K562 (cell line): Measurements from ENCODE around the gene HOXB1. TPM values are rescaled to one million over a fixed set of nuclear protein-coding genes. Genes with fewer than 3 reads are reported as not detected.
A peak's percentile ranks its signal among the peaks of the same experiment; 100 is the strongest.

Experiments used
- CEBPG ChIP-seq, 3 experiments: fragments of 200-800 bp in 1 of 3; sonication (Bioruptor generic) in 1 of 3; sonication (generic) in 1 of 3; formaldehyde crosslinking in 1 of 3; IDR thresholded peaks in 2 of 3; conservative IDR thresholded peaks in 1 of 3; 2 replicates each; pipeline versions ENCODE4 v1.6.1 to v1.8.0; 2016 to 2022; ENCODE audit warnings: missing compliant biosample characterization in 2 of 3, missing genetic modification characterization in 2 of 3, mild to moderate bottlenecking in 1 of 3, missing genetic modification reagents in 1 of 3
- ETS2 ChIP-seq: IDR thresholded peaks from 2 replicates; pipeline ENCODE4 v1.6.1; 2016; ENCODE audit warnings: borderline replicate concordance, missing genetic modification characterization, mild to moderate bottlenecking, moderate library complexity, missing compliant biosample characterization; ENCODE audit not compliant: poor library complexity, severe bottlenecking
- ETV5 ChIP-seq: sonication (generic); formaldehyde crosslinking; IDR thresholded peaks from 2 replicates; pipeline ENCODE4 v1.4.0; 2020; ENCODE audit warnings: low read depth, mild to moderate bottlenecking, missing genetic modification reagents
- FOS ChIP-seq: IDR thresholded peaks from 3 replicates; pipeline ENCODE4 v1.6.1; 2011; ENCODE audit not compliant: insufficient read length; ENCODE audit errors: extremely low read depth
- HBP1 ChIP-seq: fragments of 450-650 bp; formaldehyde crosslinking; IDR thresholded peaks from 2 replicates; pipeline ENCODE4 v1.4.0; 2022; ENCODE audit warnings: missing genetic modification characterization
- ILK ChIP-seq: fragments of 450-650 bp; IDR thresholded peaks from 2 replicates; pipeline ENCODE4 v1.6.1; 2016; ENCODE audit warnings: missing genetic modification characterization, low read depth, mild to moderate bottlenecking, missing compliant biosample characterization, moderate library complexity, borderline replicate concordance
- JUND ChIP-seq, 2 experiments: IDR thresholded peaks; 2 replicates in 1 of 2; 3 replicates in 1 of 2; pipeline ENCODE4 v1.6.1; 2011; ENCODE audit warnings: borderline replicate concordance in 2 of 2, low read depth in 2 of 2, low read length in 2 of 2, improper control_type of control experiment in 1 of 2, missing biosample characterization in 1 of 2, missing genetic modification characterization in 1 of 2, missing genetic modification reagents in 1 of 2
- MEIS2 ChIP-seq: fragments of 450-650 bp; IDR thresholded peaks from 2 replicates; pipeline ENCODE4 v1.6.1; 2014; ENCODE audit warnings: mild to moderate bottlenecking; ENCODE audit not compliant: partially characterized antibody
- MNT ChIP-seq, 2 experiments: fragments of 450-650 bp; conservative IDR thresholded peaks; 2 replicates each; pipeline ENCODE4 v1.6.1; 2017; ENCODE audit warnings: mild to moderate bottlenecking in 2 of 2, moderate library complexity in 2 of 2
- MTA3 ChIP-seq: fragments of 450-650 bp; formaldehyde crosslinking; IDR thresholded peaks from 2 replicates; pipeline ENCODE4 v1.6.1; 2017; ENCODE audit warnings: mild to moderate bottlenecking, borderline replicate concordance
- POLR2B ChIP-seq: fragments of 450-650 bp; IDR thresholded peaks from 2 replicates; pipeline ENCODE4 v1.6.1; 2018; ENCODE audit warnings: low read depth; ENCODE audit not compliant: partially characterized antibody
- RBM22 ChIP-seq: fragments of 200-400 bp; formaldehyde crosslinking; IDR thresholded peaks from 2 replicates; pipeline ENCODE4 v1.6.1; 2018; ENCODE audit warnings: low read length, low read depth; ENCODE audit not compliant: poor library complexity, severe bottlenecking
- RREB1 ChIP-seq: fragments of 250-450 bp; sonication (Bioruptor Pico); IDR thresholded peaks from 2 replicates; pipeline ENCODE4 v1.4.0; 2020
- SMAD1 ChIP-seq: fragments of 150-350 bp; IDR thresholded peaks from 2 replicates; pipeline ENCODE4 v1.6.1; 2014; ENCODE audit warnings: low read length, low read depth; ENCODE audit not compliant: partially characterized antibody
- SMARCB1 ChIP-seq: IDR thresholded peaks from 2 replicates; pipeline ENCODE4 v1.6.1; 2011; ENCODE audit warnings: improper control_type of control experiment, low read depth; ENCODE audit not compliant: insufficient read length
- STAT5B ChIP-seq: fragments of 250-450 bp; sonication (Bioruptor Pico); IDR thresholded peaks from 2 replicates; pipeline ENCODE4 v1.8.0; 2021; ENCODE audit warnings: mild to moderate bottlenecking, inconsistent platforms
- ZNF24 ChIP-seq: fragments of 450-650 bp; IDR thresholded peaks from 2 replicates; pipeline ENCODE4 v1.6.1; 2016
- ZNF311 ChIP-seq: fragments of 250-450 bp; sonication (Bioruptor Pico); IDR thresholded peaks from 2 replicates; pipeline ENCODE4 v1.4.0; 2020; ENCODE audit warnings: mild to moderate bottlenecking, moderate library complexity
- polyA plus RNA-seq, 8 experiments: library from polyadenylated mRNA; depleted of rRNA in 4 of 8; stranded (reverse) in 5 of 8; unstranded in 3 of 8; fragments of >200 nt; fragmentation: Nextera tagmentation in 2 of 8; fragmentation: Illumina TruSeq in 1 of 8; extraction: Ambion mirVana in 2 of 8; extraction: Trizol in 1 of 8; gene quantifications; 2 replicates each; pipeline versions ENCODE4 v1.2.1 to v1.2.3, GENCODE V29; 2011 to 2014; ENCODE audit warnings: inconsistent platforms in 1 of 8, missing spikeins in 1 of 8
- total RNA-seq, 7 experiments: library from RNA; depleted of rRNA in 6 of 7; stranded (reverse); fragments of >200 nt in 6 of 7; fragmentation: Illumina TruSeq in 2 of 7; extraction: Trizol in 2 of 7; gene quantifications; 2 replicates each; pipeline versions ENCODE4 v1.2.1 to v1.2.3, GENCODE V29; 2011 to 2021; ENCODE audit warnings: low replicate concordance in 1 of 7

The HOXB1 gene
- total and polyA plus RNA-seq, 9 of the 15 experiments (the other 6 are each of a cell fraction or from before 2014, with no cell fraction given) = 0.04 TPM; not detected in 8

DNA sequence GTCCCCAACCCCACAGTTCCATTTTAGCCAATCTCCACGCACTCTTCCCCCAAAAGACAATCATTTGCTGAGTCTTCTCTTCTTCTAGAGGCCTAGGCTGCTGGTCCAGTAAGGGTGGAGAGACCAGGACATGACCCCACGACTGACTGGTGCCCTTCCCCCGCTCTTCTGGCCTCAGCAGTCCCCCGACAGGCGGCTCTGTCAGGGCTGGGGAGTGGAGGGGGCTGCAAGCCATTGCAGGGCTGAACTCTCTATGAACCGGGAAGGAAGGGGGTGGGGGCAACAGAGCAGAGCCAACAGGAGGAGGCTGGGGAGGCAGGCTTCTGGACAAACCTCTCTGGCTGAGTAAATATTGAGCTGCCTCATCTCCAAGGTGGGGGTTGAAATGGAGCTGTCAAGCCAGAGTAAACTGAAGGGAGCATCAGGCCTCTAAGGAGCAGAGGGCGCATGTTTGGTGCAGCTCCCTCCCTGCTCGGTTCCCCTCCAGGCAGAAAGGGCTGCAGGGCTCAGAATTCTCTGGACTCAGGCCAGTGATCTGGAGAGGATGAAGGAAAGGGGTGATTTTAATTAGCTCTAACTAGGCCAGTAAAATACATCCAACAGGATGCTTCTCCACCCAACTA is 8.7 kb downstream of the HOXB1 start (continued):
- no peak for TF ChIP-seq HBP1
- TF ChIP-seq MTA3 = no peak
- no peak for TF ChIP-seq ETV5
- TF ChIP-seq MEIS2 = peak; percentile 69
- TF ChIP-seq RBM22 = no peak
- TF ChIP-seq FOS = no peak
- TF ChIP-seq ETS2 (tag) = no peak
- peak in 1 of 2 experiments; percentile 46; a peak in 1 of 4 replicates for TF ChIP-seq MNT (conservative IDR thresholded peaks at IDR 0.05)
- TF ChIP-seq SMAD1 = peak; percentile 36
- no peak for TF ChIP-seq CEBPG (CRISPR knock-in tag; IDR thresholded peaks at IDR 0.05)
- TF ChIP-seq CEBPG (tag; conservative IDR thresholded peaks at IDR 0.05 in 1 of 2, IDR thresholded peaks at IDR 0.05 in 1 of 2) = no peak
- TF ChIP-seq RREB1 (CRISPR knock-in tag) = no peak
- no peak for TF ChIP-seq ZNF311 (CRISPR knock-in tag)
- TF ChIP-seq JUND (IDR thresholded peaks at IDR 0.05; ENCODE audit: borderline replicate concordance, low read depth, low read length) = peak; percentile 47; the same call in 1 of the 2 replicates
- TF ChIP-seq JUND (tag; IDR thresholded peaks at IDR 0.05; ENCODE audit: borderline replicate concordance, low read depth, low read length) = peak; percentile 44; the same call in 1 of the 3 replicates
- no peak for TF ChIP-seq STAT5B (CRISPR knock-in tag)
- TF ChIP-seq ILK (tag) = no peak
- no peak for TF ChIP-seq POLR2B
- no peak for TF ChIP-seq SMARCB1
- no peak for TF ChIP-seq ZNF24
